Omental fat pad (tissue), 4 donors: ENCODE results near the gene AGXT. TPM values are rescaled to one million over a fixed set of nuclear protein-coding genes. Genes with fewer than 3 reads are reported as not detected.

Experiments used
- ATAC-seq: fragments of 150-250 bp; one replicate; pipeline ENCODE4 v1.9.1; 2016; ENCODE audit warnings: mild to moderate bottlenecking, moderate library complexity; ENCODE audit not compliant: low FRiP score
- DNase-seq: peaks from one replicate; pipeline ENCODE4 v3.0.0-alpha.2; 2019; ENCODE audit warnings: low spot score
- total RNA-seq, 4 donors: library from RNA; depleted of rRNA; stranded (reverse); fragments of >200 nt; gene quantifications; one replicate each; pipeline ENCODE4 v1.1.0, GENCODE V29; 2016
- TF ChIP-seq, protein P1 (sequence below), 3 donors: fragments of 450-650 bp; IDR thresholded peaks; one replicate each; pipeline ENCODE4 v1.5.1; 2016 to 2017; ENCODE audit warnings: antibody characterized with exemption in 3 of 3, mild to moderate bottlenecking in 3 of 3, moderate library complexity in 2 of 3

The AGXT gene
- total RNA-seq, 4 donors from 2014 or later = 0.56 to 1.4 TPM; not detected in 2

- no peak for DNase-seq
- ATAC-seq = no peak
- TF ChIP-seq, protein P1, sequence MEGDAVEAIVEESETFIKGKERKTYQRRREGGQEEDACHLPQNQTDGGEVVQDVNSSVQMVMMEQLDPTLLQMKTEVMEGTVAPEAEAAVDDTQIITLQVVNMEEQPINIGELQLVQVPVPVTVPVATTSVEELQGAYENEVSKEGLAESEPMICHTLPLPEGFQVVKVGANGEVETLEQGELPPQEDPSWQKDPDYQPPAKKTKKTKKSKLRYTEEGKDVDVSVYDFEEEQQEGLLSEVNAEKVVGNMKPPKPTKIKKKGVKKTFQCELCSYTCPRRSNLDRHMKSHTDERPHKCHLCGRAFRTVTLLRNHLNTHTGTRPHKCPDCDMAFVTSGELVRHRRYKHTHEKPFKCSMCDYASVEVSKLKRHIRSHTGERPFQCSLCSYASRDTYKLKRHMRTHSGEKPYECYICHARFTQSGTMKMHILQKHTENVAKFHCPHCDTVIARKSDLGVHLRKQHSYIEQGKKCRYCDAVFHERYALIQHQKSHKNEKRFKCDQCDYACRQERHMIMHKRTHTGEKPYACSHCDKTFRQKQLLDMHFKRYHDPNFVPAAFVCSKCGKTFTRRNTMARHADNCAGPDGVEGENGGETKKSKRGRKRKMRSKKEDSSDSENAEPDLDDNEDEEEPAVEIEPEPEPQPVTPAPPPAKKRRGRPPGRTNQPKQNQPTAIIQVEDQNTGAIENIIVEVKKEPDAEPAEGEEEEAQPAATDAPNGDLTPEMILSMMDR (IDR thresholded peaks at IDR 0.05) = no peak
These were observed 44.9 kb upstream of the AGXT start for GRCh38 chr2:240823449-240824336.

DNA sequence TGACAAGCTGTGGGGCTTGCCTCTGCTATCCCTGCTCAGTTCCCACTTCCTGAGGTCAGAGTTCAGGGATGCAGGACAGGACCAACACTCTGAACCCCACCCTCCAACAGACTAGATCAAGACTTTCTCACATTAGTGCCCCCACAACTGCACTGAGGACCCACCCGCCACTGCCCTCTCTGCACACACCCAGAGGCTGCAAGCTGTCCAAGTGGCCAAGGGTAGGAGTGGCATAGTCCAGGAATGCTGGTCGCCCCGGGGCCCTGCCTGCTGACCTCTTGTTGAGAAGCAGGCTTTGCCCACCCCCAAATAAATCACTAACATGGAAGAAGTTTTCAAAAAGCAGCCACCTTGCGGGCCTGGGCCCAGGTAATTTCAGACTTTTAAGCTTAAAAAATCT lies 43.1 kb upstream of the AGXT start:
- TF ChIP-seq, protein P1 (IDR thresholded peaks at IDR 0.05) = no peak
- DNase-seq = no peak
- no peak for ATAC-seq

DNA sequence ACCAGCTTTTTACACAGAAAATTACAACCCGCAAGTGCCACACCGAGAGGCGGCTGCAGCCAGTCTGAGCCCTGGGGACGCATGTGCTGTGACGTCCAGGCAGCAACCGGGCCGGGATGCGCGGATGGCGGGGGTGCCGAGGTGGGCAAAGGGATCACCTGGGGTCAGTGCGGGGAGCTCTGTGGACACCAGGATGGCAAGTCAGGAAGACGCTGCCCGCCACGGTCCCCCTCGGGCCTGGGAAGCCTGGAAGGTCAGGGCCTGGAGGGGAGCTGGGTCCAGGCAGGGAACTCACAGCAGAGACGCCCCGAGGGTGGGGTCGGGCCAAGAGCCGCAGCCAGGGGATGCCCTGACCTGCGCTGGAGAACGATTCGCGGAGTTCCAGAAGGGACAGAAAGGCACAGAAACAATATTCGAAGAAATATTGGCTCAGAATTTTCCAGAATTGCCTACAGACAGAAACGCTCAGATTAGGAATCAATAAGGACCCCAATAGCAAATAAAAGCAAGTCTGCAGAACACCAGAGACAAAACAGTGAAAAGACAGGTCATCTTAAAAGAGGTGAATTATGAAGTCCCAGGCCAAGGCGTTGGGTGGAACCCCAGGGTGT lies 36.9 kb upstream of the AGXT start:
- ATAC-seq (no peak), DNase-seq (no peak)
- TF ChIP-seq, protein P1 (IDR thresholded peaks at IDR 0.05) = no peak

DNA sequence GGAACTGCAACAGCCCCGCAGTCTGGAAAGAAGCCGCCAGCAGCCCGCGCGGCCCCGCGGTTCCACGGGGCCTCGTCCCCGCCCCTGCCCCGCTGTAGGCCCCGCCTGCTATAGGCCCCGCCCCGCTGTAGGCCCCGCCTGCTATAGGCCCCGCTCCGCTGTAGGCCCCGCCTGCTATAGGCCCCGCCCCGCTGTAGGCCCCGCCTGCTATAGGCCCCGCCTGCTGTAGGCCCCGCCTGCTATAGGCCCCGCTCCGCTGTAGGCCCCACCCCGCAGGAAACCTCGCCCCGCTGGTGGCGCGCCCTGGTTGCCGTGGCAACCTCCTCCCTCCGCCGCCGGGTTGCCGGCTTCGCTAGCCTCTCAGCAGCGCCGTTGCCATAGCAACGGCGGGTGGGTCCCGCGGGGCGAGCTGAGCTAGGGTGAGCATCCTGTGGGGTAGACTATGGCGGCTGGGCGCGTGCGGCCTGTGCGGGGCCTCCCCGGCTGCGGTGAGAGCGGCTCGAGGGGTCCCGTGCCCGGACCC lies 36.4 kb upstream of the AGXT start:
- DNase-seq (peak; percentile 52), ATAC-seq (peak; percentile 70)
- TF ChIP-seq, protein P1 (IDR thresholded peaks at IDR 0.05) = no peak

DNA sequence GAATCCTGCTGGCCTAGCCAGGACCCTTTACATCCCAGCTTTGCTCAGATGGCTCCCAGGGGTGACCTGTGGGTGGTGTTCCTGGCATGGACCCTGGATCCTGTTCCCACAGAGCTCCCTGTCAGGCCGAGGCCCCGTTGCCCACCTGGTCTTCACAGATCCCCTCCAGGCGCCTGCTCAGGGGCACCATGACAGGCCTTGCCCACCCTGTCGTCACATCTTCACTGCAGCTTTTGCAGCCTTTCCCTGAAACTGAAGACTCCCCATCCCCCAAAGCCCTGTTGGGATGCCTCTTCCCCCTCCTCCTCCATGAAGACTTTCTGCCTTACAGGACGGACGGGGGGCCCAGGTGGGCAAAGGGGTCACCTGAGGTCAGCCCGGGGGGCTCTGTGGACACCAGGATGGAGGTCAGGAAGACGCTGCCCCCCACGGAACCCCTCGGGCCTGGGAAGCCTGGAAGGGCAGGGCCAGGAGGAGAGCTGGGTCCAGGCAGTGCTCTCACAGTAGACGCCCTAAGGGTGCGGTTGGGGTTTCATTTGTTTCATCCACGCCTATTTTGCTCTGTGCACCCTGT lies 35.6 kb upstream of the AGXT start:
- no peak for ATAC-seq
- TF ChIP-seq, protein P1 (IDR thresholded peaks at IDR 0.05) = no peak
- no peak for DNase-seq

- TF ChIP-seq, protein P1 (IDR thresholded peaks at IDR 0.05) = no peak
- ATAC-seq (no peak), DNase-seq (no peak)
These were observed 34.8 kb upstream of the AGXT start for GRCh38 chr2:240833724-240834285.
